MM.1S (cell line): ENCODE data around the gene P3H2.
"Not testable (repeated sequence)": the region's sequence is repeated elsewhere in the genome, so short reads cannot be mapped to it uniquely, and the experiment has no call there.

Experiments
- EZH2 ChIP-seq: fragments of 300-600 bp; sonication (generic); optimal IDR thresholded peaks from 2 replicates; pipeline ENCODE3; 2017; ENCODE audit warnings: low read depth, mild to moderate bottlenecking, antibody characterized with exemption, low read length, mixed read lengths
- TF ChIP-seq, protein P1 (sequence below): fragments of 300-600 bp; sonication (generic); IDR thresholded peaks from 2 replicates; pipeline ENCODE4 v1.5.1; 2016; ENCODE audit warnings: antibody characterized with exemption, low read length, mixed read lengths

DNA sequence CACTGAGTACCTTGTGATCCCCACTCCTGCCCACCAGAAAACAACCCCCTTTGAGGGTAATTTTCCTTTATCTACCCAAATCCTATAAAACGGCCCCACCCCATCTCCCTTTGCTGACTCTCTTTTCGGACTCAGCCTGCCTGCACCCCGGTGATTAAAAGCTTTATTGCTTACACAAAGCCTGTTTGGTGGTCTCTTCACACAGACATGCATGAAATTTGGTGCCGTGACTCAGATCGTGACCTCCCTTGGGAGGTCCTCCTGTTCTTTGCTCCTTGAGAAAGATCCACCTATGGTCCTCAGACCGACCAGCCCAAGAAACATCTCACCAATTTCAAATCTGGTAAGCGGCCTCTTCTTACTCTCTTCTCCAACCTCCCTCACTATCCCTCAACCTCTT, 24.1 kb upstream of the P3H2 start:
- TF ChIP-seq, protein P1, sequence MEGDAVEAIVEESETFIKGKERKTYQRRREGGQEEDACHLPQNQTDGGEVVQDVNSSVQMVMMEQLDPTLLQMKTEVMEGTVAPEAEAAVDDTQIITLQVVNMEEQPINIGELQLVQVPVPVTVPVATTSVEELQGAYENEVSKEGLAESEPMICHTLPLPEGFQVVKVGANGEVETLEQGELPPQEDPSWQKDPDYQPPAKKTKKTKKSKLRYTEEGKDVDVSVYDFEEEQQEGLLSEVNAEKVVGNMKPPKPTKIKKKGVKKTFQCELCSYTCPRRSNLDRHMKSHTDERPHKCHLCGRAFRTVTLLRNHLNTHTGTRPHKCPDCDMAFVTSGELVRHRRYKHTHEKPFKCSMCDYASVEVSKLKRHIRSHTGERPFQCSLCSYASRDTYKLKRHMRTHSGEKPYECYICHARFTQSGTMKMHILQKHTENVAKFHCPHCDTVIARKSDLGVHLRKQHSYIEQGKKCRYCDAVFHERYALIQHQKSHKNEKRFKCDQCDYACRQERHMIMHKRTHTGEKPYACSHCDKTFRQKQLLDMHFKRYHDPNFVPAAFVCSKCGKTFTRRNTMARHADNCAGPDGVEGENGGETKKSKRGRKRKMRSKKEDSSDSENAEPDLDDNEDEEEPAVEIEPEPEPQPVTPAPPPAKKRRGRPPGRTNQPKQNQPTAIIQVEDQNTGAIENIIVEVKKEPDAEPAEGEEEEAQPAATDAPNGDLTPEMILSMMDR, result not testable (repeated sequence)
- TF ChIP-seq EZH2, result not testable (repeated sequence)
